Smooth muscle cell (in vitro differentiated cells): Measurements from ENCODE around the gene PLEKHH1. TPM values are rescaled to one million over a fixed set of nuclear protein-coding genes. Genes with fewer than 3 reads are reported as not detected.

Experiments
- DNase-seq: peaks from one replicate; lab custom pipeline; 2025; ENCODE audit not compliant: unreplicated experiment; lab: John Stamatoyannopoulos, UW
- H2AFZ ChIP-seq: fragments of 200-600 bp; sonication (generic); 2 replicates; pipeline ENCODE4 v1.6.0; 2016; ENCODE audit warnings: antibody characterized with exemption, low read depth, mild to moderate bottlenecking
- H3F3A ChIP-seq: fragments of 200-600 bp; sonication (generic); 2 replicates; pipeline ENCODE4 v1.6.0; 2017; ENCODE audit warnings: antibody characterized with exemption, low read depth
- H3K27ac ChIP-seq: fragments of 200-600 bp; sonication (generic); 2 replicates; pipeline ENCODE4 v1.5.1; 2016; ENCODE audit warnings: low read depth, mild to moderate bottlenecking
- H3K27me3 ChIP-seq: fragments of 200-600 bp; sonication (generic); 2 replicates; pipeline ENCODE4 v1.6.1; 2016; ENCODE audit warnings: low read depth, mild to moderate bottlenecking
- H3K36me3 ChIP-seq: fragments of 200-600 bp; sonication (generic); 2 replicates; pipeline ENCODE4 v1.5.1; 2016; ENCODE audit warnings: low read depth
- H3K4me1 ChIP-seq: fragments of 200-600 bp; sonication (generic); 2 replicates; pipeline ENCODE4 v1.5.1; 2016; ENCODE audit warnings: low read depth
- H3K4me2 ChIP-seq: fragments of 200-600 bp; sonication (generic); 2 replicates; pipeline ENCODE4 v1.6.0; 2016; ENCODE audit warnings: mild to moderate bottlenecking
- H3K4me3 ChIP-seq: fragments of 200-600 bp; sonication (generic); 2 replicates; pipeline ENCODE4 v1.5.1; 2016; ENCODE audit warnings: mild to moderate bottlenecking
- H3K79me2 ChIP-seq: fragments of 200-600 bp; sonication (generic); 2 replicates; pipeline ENCODE4 v1.6.0; 2016; ENCODE audit warnings: low read depth, mild to moderate bottlenecking
- H3K9ac ChIP-seq: fragments of 200-600 bp; sonication (generic); 2 replicates; pipeline ENCODE4 v1.6.0; 2016; ENCODE audit warnings: low read depth
- H3K9me3 ChIP-seq: fragments of 200-600 bp; sonication (generic); replicated peaks from 2 replicates; pipeline ENCODE4 v1.5.1; 2016; ENCODE audit warnings: low read depth
- H4K20me1 ChIP-seq: fragments of 200-600 bp; sonication (generic); 2 replicates; pipeline ENCODE4 v1.6.0; 2016; ENCODE audit warnings: low read depth
- CTCF ChIP-seq: fragments of 200-600 bp; sonication (generic); IDR thresholded peaks from 2 replicates; pipeline ENCODE4 v1.5.1; 2017; ENCODE audit warnings: borderline replicate concordance, mild to moderate bottlenecking, antibody characterized with exemption; ENCODE audit not compliant: insufficient read depth, poor library complexity, severe bottlenecking
- WGBS: methylation state at CpG from one replicate; pipeline ENCODE4 v1.1.7; 2016; ENCODE audit warnings: low lambda C conversion rate; 5-methylcytosine and 5-hydroxymethylcytosine counted together
- polyA plus RNA-seq: library from polyadenylated mRNA; unstranded; fragments of >200 nt; fragmentation: Nextera tagmentation; extraction: Ambion mirVana; gene quantifications from 2 replicates; pipeline ENCODE4 v1.2.1, GENCODE V29; 2016
- total RNA-seq: library from RNA; depleted of rRNA; stranded (reverse); fragments of >200 nt; gene quantifications from 2 replicates; pipeline ENCODE4 v1.2.3, GENCODE V29; 2014

PLEKHH1 gene
- total and polyA plus RNA-seq, 2 experiments from 2014 or later: 0.88 to 12.1 TPM

DNA sequence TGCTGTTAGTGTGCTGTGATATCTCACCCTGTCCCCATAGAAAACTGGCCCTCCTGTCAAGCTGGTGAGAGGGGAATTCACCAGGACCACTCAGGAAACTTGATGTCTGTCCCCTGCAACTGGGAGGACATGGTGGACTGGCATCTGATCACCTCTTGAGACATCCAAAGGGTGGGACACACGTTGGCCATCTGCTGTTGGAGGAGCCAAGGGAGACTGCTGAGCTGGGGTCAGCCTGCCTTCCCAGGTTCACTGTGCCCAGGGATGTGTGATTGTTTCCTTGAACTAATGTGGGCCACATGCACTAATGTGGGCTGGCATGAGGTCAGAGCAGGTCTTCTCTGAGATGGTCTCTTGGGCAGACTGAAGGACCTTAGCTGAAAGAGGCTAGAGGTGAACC lies 27.8 kb upstream of the PLEKHH1 start:
- H2AFZ ChIP-seq: no peak overlapping the region
- H3K27ac ChIP-seq: no peak overlapping the region
- H3K4me2 ChIP-seq: no peak overlapping the region
- H3K9me3 ChIP-seq: no peaks in the 10 kb centered on the region
- WGBS: 94% methylated on average over 1 of the region's 1 CpG
- DNase-seq: no peak
- no peaks in the 10 kb centered on the region for H3K4me1 ChIP-seq
- H3F3A ChIP-seq: no peaks in the 10 kb centered on the region
- H3K79me2 ChIP-seq: no peaks in the 10 kb centered on the region
- H3K9ac ChIP-seq: no peak overlapping the region
- H4K20me1 ChIP-seq: no peaks in the 10 kb centered on the region
- no peak for TF ChIP-seq CTCF
- no peaks in the 10 kb centered on the region for H3K36me3 ChIP-seq
- H3K27me3 ChIP-seq: no peaks in the 10 kb centered on the region
- H3K4me3 ChIP-seq: no peak overlapping the region

DNA sequence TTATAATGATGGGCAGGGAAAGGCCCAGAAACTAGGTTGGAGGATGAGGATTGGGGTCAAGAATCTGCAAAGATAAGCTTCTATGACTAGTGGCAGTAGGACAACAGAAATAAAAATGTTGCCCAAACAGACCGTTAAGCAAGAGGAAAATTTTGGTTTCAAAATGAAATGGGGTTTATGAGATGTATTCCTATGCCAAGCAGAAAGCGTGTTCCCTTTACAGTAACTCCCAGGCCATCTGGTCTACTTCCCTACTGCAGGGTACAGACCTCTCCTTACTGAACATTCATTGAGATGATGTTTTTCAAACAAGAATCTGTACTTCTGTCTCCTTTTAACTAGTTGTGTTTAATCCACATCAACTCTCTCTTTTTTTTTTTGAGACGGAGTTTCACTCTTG lies 24.1 kb upstream of the PLEKHH1 start:
- H3K27me3 ChIP-seq: peaks cover 6% of the 10 kb centered on the region
- no peak overlapping the region for H2AFZ ChIP-seq
- TF ChIP-seq CTCF: no peak
- no peak overlapping the region for H3K27ac ChIP-seq
- no peak overlapping the region for H3K4me3 ChIP-seq
- no peak overlapping the region for H3K4me2 ChIP-seq
- no peaks in the 10 kb centered on the region for H3K9me3 ChIP-seq
- H3K79me2 ChIP-seq: no peaks in the 10 kb centered on the region
- no peaks in the 10 kb centered on the region for H3K4me1 ChIP-seq
- H3K9ac ChIP-seq: no peak overlapping the region
- no peak for DNase-seq
- H4K20me1 ChIP-seq: no peaks in the 10 kb centered on the region
- no peaks in the 10 kb centered on the region for H3K36me3 ChIP-seq
- WGBS: 65% methylated on average over 3 of the region's 3 CpGs
- peaks cover 5% of the 10 kb centered on the region for H3F3A ChIP-seq

DNA sequence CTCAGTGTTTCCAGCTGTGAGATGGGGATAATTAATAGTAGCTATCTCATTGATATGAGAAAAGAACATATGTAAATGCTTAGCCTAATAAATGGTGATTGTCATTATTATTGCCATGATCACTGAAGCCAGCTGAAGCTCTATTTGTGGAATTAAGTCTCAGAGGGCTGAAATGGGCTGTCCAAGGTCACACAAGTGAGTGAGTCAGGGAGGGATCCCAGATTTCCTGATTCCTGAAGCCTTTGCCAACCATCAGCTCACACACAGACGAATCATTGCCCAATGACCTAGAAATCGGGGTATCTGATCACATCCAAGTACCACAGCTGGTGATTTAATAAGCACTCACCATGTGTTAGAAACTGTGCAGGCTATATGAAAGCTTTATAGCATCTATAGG lies 23.0 kb upstream of the PLEKHH1 start:
- Histone ChIP-seq H3K4me3 (no peak overlapping the region), H3K9me3 (no peaks in the 10 kb centered on the region), H3K36me3 (no peaks in the 10 kb centered on the region), H2AFZ (no peak overlapping the region), H3K4me2 (no peak overlapping the region), H4K20me1 (no peaks in the 10 kb centered on the region), H3K27me3 (peaks cover 12% of the 10 kb centered on the region), H3K27ac (no peak overlapping the region), H3F3A (peaks cover 5% of the 10 kb centered on the region), H3K79me2 (no peaks in the 10 kb centered on the region), H3K4me1 (no peaks in the 10 kb centered on the region), H3K9ac (no peak overlapping the region)
- 44% methylated on average over 2 of the region's 2 CpGs for WGBS
- no peak for TF ChIP-seq CTCF
- DNase-seq: no peak

GRCh38 chr14:67510836-67511235 lies 22.3 kb upstream of the PLEKHH1 start:
- no peak for TF ChIP-seq CTCF
- H3K36me3 ChIP-seq: no peaks in the 10 kb centered on the region
- H3K4me2 ChIP-seq: no peak overlapping the region
- H4K20me1 ChIP-seq: no peaks in the 10 kb centered on the region
- no peak overlapping the region for H2AFZ ChIP-seq
- H3K27me3 ChIP-seq: peaks cover 17% of the 10 kb centered on the region
- H3K9me3 ChIP-seq: no peaks in the 10 kb centered on the region
- H3K4me3 ChIP-seq: no peak overlapping the region
- 79% methylated on average over 3 of the region's 3 CpGs for WGBS
- H3K9ac ChIP-seq: no peak overlapping the region
- peaks cover 5% of the 10 kb centered on the region for H3F3A ChIP-seq
- H3K79me2 ChIP-seq: no peaks in the 10 kb centered on the region
- no peak for DNase-seq
- H3K4me1 ChIP-seq: no peaks in the 10 kb centered on the region
- H3K27ac ChIP-seq: no peak overlapping the region
